Amygdala (tissue), 56 donors: ENCODE data around the gene PXN.

ENCODE experiments used
- DNase-seq, 56 donors: peaks; one replicate each; lab custom pipeline; 2025; lab: John Stamatoyannopoulos, UW

PXN gene

GRCh38 chr12:120183211-120183631 lies 82.3 kb downstream of the PXN start:
- no peak for DNase-seq

- no peak for DNase-seq
These were observed 83.4 kb downstream of the PXN start for GRCh38 chr12:120181991-120182631.

- no peak for DNase-seq
These were observed 84.6 kb downstream of the PXN start for GRCh38 chr12:120180975-120181374.

- no peak for DNase-seq
These were observed 90.0 kb downstream of the PXN start for GRCh38 chr12:120175537-120175936.

DNA sequence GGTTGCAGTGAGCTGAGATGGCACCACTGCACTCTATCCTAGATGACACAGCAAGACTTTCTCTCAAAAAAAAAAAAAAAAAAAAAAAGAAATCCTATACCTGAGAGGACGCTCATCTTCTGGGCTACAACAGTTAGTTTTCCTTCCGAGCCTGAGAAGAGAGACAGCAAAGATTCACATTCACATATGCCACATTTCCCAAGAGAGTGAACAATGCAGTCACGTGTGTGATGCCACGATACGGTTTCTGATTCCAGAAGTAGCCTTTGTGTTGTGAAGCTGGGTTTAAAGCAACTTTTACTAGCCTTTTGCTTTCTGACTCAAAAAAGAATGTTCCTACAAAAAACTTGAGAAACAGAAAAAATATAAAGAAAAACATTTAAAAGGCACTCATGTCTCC lies 90.5 kb downstream of the PXN start:
- DNase-seq = no peak

DNA sequence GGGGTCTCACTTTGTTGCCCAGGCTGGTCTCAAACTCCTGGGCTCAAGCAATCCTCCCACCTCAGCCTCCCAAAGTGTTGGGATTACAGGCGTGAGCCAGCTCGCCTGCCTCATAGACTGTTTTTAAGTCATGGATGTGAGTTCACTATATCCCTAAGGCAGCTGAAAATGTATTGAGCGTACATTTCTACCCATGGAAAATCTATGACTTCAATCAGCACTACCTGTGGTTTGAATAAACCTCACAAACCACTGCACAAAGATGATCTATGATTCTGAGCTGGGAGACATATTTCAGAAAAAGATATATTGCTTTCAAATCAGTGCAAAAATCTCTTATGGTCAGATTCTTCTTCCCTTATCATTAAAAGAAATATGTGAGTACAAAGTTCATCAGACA lies 93.5 kb downstream of the PXN start:
- DNase-seq = no peak

DNA sequence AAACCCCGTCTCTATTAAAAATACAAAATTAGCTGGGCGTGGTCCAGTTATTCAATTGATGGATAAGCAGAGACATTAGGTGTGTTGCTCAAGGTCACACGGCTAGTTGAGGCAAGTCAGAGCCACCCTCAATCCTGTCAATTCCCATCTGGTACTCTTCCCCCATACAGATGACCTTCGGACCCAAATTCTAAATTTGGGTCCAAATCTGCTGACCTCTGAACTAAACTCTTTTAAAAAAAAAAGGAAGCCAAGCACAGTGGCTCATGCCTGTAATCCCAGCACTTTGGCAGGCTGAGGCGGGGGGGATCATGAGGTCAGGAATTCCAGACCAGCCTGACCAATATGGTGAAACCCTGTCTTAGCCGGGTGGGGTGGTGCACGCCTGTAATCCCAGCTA lies 94.9 kb downstream of the PXN start:
- no peak for DNase-seq

- DNase-seq = no peak
These were observed 95.6 kb downstream of the PXN start for GRCh38 chr12:120169946-120170345.

- no peak for DNase-seq
These were observed 97.2 kb downstream of the PXN start for GRCh38 chr12:120168337-120168736.

- DNase-seq = peak in 1 of 56 donors; percentile 17
These were observed 97.9 kb downstream of the PXN start for GRCh38 chr12:120167529-120168095.

- DNase-seq = no peak
These were observed 101.2 kb downstream of the PXN start for GRCh38 chr12:120164293-120164692.

DNA sequence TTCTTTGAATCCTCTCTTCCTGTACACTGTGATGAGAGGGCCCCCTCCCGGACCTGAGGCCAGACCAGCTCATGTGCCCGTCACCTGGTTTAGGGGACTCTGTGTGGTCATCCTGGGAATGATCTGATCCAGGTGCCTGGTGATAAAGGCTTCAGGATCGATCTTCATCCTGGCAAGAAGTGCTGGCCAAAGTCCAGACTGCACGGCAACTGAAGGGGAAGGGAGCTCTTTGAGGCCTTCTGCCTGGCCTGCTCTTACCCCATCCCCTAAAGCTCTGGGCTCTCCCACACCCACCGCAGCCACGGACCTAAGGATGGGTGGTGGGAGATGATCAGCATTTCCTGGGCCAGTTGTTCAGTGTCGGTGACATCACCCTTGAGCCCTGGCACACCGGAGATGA lies 102.8 kb downstream of the PXN start:
- DNase-seq = no peak

DNA sequence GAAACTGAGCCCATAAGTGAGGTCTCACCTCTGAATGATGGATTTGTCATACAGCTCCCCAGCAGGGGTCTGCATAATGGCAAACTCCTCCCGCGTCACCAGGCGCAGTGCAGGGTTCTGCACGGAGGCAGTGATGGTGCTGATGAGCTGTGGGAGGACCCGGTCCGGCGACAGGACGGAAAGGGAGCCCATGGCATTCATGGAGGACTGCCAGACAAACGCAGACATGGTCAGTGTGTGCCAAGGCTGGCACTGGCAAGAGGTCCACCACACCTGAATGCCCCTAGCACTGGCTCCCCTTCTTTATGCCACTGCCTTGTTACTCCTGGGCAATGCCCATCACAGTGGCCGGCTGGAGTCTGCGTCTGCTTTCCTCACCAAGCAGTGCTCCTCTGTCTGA lies 103.7 kb downstream of the PXN start:
- DNase-seq = no peak
